ENCODE results near the gene FBXL7.

FBXL7 gene

DNA sequence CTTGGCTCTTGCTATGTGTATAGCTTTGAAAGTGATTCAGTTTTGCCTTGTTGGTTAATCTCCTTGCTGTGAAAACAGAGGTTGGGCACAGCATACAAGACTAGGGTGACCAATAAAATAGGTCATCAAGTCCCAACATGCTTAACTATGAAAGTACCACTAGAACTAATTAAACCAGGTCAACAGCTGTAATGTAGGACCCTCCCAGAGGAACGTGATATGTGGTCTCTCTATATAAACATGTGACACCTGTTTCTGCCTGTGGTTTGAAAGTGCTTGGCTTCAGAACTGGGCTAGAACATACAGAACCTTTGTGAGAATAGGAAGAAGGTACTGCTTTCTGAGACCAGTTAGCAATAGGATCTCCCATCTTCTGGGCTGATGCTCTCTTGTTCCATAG lies 297.1 kb downstream of the FBXL7 start:
- TF ChIP-seq, protein P1, sequence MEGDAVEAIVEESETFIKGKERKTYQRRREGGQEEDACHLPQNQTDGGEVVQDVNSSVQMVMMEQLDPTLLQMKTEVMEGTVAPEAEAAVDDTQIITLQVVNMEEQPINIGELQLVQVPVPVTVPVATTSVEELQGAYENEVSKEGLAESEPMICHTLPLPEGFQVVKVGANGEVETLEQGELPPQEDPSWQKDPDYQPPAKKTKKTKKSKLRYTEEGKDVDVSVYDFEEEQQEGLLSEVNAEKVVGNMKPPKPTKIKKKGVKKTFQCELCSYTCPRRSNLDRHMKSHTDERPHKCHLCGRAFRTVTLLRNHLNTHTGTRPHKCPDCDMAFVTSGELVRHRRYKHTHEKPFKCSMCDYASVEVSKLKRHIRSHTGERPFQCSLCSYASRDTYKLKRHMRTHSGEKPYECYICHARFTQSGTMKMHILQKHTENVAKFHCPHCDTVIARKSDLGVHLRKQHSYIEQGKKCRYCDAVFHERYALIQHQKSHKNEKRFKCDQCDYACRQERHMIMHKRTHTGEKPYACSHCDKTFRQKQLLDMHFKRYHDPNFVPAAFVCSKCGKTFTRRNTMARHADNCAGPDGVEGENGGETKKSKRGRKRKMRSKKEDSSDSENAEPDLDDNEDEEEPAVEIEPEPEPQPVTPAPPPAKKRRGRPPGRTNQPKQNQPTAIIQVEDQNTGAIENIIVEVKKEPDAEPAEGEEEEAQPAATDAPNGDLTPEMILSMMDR (IDR thresholded peaks at IDR 0.05; ENCODE audit: borderline replicate concordance, control extremely low read depth, extremely low read depth, insufficient read depth, missing control alignments), result no peak
- in situ Hi-C loops (cut with MboI; ENCODE audit: low sequenced_read_pairs, unreplicated experiment), result no loop called here
- no peak for DNase-seq (ENCODE audit: low spot score)

GRCh38 chr5:15798006-15798405 lies 298.0 kb downstream of the FBXL7 start:
- DNase-seq (ENCODE audit: low spot score), result no peak
- TF ChIP-seq, protein P1 (IDR thresholded peaks at IDR 0.05; ENCODE audit: borderline replicate concordance, control extremely low read depth, extremely low read depth, insufficient read depth, missing control alignments), result no peak
- in situ Hi-C loops (cut with MboI; ENCODE audit: low sequenced_read_pairs, unreplicated experiment), result no loop called here

- in situ Hi-C loops (cut with MboI; ENCODE audit: low sequenced_read_pairs, unreplicated experiment), result no loop called here
- TF ChIP-seq, protein P1 (IDR thresholded peaks at IDR 0.05; ENCODE audit: borderline replicate concordance, control extremely low read depth, extremely low read depth, insufficient read depth, missing control alignments), result no peak
- DNase-seq (ENCODE audit: low spot score), result no peak
Measured at GRCh38 chr5:15799014-15799413, 299.0 kb downstream of the FBXL7 start.

GRCh38 chr5:15799612-15800011 lies 299.6 kb downstream of the FBXL7 start:
- in situ Hi-C loops (cut with MboI; ENCODE audit: low sequenced_read_pairs, unreplicated experiment), result no loop called here
- DNase-seq (ENCODE audit: low spot score), result no peak
- TF ChIP-seq, protein P1 (IDR thresholded peaks at IDR 0.05; ENCODE audit: borderline replicate concordance, control extremely low read depth, extremely low read depth, insufficient read depth, missing control alignments), result no peak

GRCh38 chr5:15803280-15803679 lies 303.3 kb downstream of the FBXL7 start:
- in situ Hi-C loops (cut with MboI; ENCODE audit: low sequenced_read_pairs, unreplicated experiment), result no loop called here
- TF ChIP-seq, protein P1 (IDR thresholded peaks at IDR 0.05; ENCODE audit: borderline replicate concordance, control extremely low read depth, extremely low read depth, insufficient read depth, missing control alignments), result no peak
- DNase-seq (ENCODE audit: low spot score), result no peak

- in situ Hi-C loops (cut with MboI; ENCODE audit: low sequenced_read_pairs, unreplicated experiment), result no loop called here
- TF ChIP-seq, protein P1 (IDR thresholded peaks at IDR 0.05; ENCODE audit: borderline replicate concordance, control extremely low read depth, extremely low read depth, insufficient read depth, missing control alignments), result no peak
- DNase-seq (ENCODE audit: low spot score), result no peak
Measured at GRCh38 chr5:15806613-15807012, 306.6 kb downstream of the FBXL7 start.

DNA sequence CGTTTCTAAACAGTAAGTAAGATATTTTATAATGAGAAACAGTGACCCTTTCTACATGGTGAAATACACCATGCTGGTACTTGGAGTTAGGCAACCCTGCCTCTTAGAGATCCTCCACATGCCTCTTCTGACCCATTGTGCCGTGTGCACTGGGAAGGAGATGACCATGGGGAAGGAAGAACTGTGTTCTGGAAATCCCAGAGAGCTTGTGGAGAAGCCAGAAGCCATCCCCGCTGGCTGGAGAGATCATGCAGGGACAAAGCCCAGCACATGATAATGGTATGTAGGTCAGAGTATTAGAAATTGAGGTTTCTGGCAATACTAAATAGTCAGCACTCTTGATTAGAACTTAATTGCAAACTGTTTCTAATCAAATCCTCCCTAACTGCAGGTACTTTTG lies 307.3 kb downstream of the FBXL7 start:
- TF ChIP-seq, protein P1 (IDR thresholded peaks at IDR 0.05; ENCODE audit: borderline replicate concordance, control extremely low read depth, extremely low read depth, insufficient read depth, missing control alignments), result no peak
- DNase-seq (ENCODE audit: low spot score), result no peak
- in situ Hi-C loops (cut with MboI; ENCODE audit: low sequenced_read_pairs, unreplicated experiment), result no loop called here
